ENCODE results near the gene RAB18. TPM values are rescaled to one million over a fixed set of nuclear protein-coding genes. Genes with fewer than 3 reads are reported as not detected.
"Not testable (repeated sequence)": the region's sequence is repeated elsewhere in the genome, so short reads cannot be mapped to it uniquely, and the experiment has no call there.

RAB18 gene
- total RNA-seq, 1 donor from 2014 or later = 107 TPM

DNA sequence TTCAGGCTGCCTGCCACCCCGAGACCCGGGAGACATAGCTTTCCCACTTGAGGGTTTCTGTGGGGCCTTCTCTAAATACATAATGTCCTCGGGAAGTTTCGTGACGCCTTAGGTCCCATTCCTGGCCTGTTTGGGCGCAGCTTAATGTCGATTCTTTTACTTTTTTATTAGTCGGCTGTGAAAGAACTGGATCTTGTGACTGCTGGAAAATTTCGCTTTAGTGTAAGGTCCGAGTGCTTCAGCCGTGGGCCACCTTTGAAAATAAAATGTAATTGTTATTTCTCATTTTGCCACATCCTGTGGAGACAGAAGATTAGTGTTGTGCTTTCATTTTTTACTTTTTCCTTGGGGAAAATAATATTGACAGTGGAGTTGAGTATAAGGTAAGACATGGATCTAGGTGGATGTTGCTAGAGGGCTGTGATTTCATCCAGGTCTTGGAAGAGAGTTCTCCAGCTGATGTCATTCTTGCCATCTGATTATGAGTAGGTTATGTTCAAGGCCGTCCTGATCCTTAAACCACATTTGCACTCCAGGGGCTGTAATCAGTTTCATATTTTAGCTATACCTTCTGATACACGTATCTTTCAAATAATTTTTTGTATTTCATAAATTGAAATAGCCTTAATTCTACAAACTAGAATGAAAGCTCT, 830 bp downstream of the RAB18 start:
- no peak for DNase-seq (ENCODE audit: low spot score)

DNA sequence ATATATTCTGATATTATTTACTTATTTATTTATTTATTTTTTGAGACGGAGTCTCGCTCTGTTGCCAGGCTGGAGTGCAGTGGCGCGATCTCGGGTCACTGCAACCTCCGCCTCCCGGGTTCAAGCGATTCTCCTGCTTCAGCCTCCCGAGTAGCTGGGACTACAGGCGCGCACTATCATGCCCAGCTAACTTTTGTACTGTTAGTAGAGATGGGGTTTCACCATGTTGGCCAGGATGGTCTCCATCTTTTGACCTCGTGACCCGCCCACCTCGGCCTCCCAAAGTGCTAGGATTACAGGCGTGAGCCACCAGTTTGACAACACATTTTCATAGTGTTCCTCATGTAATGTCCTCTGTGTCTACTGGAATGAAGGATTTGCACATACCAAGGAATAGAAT, 1.4 kb downstream of the RAB18 start:
- not testable (repeated sequence) for DNase-seq (ENCODE audit: low spot score)

DNA sequence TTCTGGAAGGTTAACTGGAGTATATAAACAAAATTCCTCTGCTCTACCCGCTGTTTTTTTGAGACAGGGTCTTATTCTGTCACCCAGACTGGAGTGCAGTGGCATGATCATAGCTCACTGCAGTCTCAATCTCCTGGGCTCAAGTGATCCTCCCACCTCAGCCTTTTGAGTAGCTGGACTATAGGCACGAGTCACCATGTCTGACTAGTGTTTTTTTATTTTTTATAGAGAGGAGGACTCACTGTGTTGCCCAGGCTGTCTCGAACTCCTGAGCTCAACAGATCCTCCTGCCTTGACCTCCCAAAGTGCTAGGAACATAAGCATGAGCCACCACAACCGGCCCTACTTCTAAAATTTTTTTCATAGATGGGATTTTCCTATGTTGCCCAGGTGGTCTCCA, 2.2 kb downstream of the RAB18 start:
- DNase-seq (ENCODE audit: low spot score) = no peak

DNA sequence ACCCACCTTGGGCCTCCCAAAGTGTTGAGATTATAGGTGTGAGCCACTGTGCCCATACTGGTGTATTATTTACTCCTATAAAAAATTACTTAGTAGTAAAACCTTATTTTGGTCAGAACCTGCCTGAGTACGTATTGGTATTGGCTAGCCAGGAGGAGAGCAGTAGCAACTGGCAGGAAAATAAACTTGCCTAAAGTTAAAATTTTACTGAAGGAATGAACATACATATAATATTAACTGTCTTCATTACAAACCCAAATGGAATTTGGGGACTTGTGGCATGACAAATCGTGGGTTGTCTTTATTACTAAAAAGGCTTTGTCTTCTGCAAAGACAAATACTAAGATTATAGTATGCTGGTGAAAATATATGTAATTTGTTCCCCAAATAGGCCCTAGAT, 8.4 kb downstream of the RAB18 start:
- DNase-seq (ENCODE audit: low spot score) = no peak

DNA sequence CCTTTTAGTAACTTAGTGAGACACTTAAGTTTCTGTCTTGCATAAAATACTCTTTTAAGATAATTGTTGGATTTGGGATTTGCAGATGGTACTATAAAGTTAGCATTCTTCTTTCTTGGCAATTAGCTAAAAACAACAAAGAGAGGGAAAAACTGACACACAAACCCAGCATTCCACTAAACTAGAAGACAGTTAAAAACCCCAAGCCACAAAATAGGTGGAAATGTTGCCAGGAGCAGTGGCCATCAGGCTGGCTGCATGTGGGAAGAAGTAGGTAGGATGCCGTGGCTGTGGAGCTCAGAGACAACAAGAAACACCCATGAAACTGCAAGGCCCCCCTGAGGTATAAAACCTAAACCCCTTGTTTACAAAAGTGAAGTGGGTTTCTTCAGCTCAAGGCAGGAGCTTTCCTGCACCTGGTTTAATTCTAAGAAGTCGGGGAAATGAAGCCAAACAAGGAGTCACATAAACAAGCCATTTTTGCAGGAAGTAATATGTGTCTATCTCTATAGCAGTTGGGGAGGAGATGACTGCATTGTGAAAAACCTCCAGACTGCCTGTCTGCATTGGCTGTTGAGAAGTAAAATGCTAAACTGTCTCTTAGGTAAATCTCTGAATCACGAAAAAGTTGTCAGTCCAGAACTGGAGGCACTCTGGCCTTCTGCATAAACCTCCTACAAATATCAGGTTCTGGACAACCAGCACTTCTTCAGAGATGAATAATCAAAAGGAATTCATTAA, 9.5 kb downstream of the RAB18 start:
- DNase-seq (ENCODE audit: low spot score) = no peak

DNA sequence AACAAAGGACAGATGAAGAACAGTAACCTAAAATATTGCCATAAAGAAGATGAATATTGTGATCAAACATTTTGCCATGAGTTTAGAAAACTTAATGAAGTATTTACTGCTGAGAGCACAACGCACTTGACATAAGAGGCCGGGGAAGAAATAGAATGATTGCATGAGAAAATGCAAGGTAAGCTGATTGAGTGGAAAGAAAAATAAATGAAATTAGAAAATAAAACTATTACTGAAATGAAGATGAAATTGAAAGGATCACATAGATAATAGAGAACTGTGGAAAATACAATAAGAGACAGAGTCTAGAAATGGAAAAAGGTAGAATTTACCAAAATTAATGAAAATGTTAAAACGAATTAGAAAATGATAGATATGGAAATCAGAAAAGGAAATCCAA, 10.1 kb downstream of the RAB18 start:
- DNase-seq (ENCODE audit: low spot score) = no peak

DNA sequence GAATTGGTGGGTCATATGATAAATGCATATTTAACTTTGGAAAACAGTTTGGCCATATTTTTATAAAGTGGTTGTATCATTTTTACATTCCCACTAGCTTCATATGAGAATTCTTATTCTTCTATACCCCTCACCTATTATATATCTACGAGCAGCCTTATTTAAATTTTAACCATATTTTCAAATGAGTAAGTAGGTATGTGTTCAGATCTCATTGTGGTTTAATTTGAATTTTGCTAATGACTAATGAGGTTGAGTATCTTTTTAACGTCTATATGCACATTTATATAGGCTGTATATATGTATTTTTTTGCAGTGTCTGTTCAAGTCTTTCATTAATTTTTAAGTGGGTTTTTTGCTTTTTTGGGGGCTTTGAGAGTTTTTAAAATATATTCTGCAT, 14.2 kb downstream of the RAB18 start:
- DNase-seq (ENCODE audit: low spot score) = no peak

DNA sequence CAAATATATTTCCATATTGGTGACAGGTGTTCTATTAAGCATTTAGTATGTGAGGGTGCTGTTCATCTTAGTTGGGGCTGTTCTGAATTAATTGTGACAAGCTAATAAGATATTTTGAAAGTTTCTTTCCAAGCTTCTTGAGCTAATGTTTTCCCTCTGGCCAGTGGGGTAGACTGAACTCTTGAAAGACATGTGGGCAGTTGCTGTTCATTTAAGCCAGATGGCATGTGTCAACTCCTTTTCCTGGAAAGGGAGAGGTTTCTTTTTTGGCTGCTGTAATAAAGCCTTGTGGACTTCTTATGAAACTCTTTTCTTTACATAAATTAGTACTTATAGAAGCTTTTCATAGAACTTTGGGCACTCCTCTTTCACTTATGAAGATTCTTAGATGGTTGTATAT, 21.7 kb downstream of the RAB18 start:
- DNase-seq (ENCODE audit: low spot score) = no peak

DNA sequence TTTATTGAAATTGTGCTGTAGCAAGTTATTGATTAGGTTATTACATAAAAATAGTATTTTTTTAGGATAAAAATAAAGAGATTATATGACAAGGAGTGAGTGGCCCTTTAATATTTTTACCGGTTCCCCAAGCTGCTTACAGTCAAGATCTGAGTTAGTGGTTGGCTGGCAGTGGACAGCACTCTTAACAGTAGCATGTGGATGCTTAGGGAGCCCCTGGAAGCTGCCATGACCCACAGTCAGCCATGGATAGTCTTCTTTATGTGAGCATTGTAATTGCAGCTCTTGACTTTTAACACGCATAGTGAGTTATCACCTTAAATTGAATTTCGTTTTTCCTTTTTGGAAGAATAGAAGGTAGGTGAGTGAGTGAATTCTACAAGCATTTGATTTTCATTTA, 22.1 kb downstream of the RAB18 start:
- DNase-seq (ENCODE audit: low spot score) = no peak

DNA sequence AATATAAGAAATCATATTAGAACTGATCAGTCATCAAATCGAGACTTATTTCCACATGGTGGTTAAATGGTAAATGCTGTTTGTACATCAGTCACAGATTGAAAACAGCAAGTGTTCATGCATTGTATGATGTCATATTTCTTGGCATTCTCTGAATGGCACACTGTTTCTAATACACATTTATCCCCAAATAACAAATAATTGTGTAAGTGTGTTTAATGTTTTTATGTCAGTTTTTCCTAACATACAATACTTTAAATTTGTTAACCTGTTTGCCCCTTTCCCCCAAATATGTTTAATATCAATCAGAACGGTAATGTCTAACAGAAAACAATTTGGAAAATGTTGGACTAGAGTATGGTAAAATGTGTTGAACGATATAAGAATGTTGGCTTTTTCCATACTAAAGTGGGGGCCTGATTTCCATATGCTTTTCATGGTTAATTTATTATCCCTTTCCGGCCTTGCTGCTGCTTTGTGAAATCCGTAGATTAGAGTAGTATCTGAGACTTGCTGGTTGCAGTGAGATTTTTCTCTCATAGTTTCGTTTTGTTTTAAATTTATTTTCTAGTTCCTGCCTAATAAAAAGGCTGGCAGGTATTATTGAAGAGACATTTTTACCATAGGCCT, 23.7 kb downstream of the RAB18 start:
- no peak for DNase-seq (ENCODE audit: low spot score)

DNA sequence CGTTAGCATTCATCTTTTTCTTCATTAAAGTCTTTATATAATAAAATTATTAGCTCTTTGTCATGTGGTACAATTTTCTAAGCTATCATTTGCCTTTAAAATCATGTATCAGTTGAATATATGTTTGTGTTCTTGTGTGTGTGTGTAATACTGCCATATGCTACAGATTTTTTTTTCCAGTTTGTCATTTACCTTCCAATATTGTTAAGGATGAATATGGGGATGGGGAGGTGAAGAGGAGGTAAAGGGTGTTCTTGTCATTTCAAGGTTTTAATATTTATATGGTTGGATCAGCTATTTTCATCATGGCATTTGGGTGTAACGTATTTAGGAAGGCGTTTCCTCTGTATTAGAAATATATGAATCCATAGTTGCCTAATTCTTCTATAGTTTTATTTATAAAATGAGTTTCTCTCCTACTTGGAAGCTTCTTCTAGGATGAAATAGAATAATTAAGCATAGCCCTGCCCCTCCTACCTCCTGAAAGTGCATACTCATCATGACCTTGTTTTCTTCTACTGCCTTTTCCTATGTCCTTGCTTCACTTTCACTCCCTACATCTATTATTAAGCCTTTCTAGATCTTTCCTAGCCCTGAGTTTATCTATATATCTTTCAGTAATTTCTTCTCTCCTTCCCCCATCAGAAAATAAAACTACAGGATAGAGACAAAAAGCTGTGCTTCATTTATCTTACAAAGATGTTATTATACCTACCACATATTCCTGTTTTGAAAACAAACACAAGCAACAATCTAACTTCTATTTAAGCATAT, 25.1 kb downstream of the RAB18 start:
- DNase-seq (ENCODE audit: low spot score) = no peak

DNA sequence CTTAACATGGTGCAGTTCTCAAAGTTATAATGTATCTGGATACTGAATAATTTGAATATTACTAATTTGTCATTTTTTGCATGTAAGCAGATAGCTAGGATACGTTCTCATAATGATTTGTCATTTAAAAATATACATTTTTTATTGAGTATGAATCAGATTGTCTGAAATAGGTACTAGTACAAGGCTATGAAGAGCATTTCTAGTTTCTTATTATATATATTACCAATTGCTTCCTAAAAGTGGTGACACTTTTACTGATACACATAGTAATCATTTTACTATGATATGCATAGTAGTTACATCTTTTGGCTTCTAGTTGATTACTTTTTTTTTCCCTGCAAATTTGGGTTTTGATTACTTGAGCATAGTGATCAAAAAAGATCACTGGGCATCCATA, 26.4 kb downstream of the RAB18 start:
- DNase-seq (ENCODE audit: low spot score) = no peak

DNA sequence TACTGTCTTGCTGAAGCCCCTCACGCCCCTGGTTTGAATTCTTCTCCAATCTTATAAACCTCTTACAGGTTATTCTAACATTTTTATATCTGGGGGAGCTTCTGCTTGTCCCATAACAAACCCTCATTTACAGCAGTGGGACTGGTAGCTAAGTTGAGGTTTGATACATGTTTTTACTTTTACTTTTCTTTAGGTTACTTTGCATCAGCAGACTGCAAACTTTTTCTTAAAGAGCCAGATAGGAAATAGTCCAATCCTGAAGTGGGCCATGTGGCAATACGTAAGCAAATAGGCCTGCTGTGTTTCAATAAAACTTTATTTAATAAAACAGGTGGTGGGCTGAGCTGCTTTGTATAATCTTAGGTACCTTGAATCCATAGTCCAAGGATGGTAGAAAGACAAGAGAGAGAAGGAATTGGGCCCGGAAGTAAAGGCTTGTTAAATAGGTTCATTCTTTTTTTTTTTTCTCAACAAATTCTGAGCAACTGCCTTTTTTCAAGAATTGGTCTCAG, 27.3 kb downstream of the RAB18 start:
- no peak for DNase-seq (ENCODE audit: low spot score)

DNA sequence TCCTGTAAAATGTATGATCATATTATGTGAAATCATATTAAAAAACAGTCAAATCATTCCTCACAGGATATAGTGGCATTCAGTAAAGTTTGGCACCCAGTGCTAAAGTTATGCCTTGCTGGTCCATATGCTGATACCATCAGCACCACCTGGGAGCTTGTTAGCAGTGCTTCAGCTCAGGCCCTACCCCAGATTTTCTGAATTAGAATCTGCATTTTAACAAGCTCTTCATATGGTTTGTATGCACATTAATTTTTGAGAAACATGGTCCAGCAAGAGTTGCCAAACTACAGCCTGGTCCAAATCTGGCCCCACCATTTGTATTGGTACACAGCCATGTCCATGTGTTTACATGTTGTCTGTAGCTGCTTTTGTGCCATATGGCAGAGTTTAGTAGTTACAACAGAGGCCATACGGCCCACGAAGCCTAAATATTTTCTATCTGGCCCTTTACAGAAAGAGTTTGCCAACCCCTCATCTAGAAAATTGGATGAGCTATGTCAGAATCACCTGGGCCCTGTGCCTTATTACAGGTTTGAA, 30.1 kb downstream of the RAB18 start:
- DNase-seq (ENCODE audit: low spot score) = no peak

DNA sequence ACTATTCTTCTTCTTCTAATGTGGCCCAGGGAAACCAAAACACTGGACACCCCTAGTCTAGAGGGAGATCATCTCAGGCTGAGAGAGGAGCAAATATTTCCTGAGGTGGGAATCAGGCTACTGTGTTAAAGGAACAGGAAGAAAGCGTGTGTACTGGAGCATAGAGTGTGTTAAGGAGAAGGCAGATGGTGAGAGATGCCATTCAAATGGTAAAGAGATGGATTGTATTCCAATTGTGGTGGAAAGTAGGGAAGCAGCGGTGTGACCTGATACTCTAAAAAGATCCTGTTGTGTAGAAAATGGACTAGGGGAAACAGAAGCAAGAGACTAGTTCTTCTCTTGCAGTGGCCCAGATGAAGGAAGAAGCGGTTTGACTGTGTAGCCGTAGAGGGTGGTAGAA, 31.2 kb downstream of the RAB18 start:
- no peak for DNase-seq (ENCODE audit: low spot score)

DNA sequence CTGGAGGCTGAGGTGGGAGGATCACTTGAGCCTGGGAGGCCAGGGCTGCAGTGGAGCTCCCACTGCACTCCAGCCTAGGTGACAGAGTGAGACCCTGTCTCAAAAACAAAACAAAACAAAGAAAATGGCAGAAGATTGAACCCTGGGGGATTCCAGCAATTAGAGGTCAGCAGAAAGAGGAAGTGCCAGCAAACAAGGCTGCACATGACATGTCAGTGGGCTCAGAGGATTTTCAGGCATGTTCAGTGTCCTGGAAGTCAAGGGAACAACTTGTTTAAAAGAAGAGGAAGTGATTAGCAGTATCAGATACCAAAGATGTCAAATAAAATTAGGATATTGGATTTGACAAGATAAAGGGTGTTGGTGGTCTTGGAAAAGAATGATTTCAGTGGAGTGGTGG, 32.3 kb downstream of the RAB18 start:
- no peak for DNase-seq (ENCODE audit: low spot score)

DNA sequence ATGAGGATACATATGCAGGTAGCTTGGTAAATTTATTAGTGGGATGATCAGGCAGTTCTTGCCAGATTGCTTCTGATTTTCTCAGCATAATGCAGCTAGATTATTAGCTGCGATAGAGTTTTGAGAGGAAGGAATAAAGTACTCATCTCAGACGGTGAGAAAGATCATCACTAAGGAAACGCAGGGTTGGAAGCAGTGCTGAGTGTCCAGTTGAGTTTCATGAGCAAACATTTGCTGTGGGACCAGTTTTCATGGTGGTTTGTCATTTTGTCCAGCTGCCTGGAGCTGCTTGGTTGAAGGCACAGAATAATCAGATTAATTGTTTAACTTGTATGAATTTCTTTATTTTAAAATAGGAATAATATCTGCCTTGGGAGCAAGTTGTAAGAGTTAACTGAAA, 33.1 kb downstream of the RAB18 start:
- DNase-seq (ENCODE audit: low spot score) = no peak

DNA sequence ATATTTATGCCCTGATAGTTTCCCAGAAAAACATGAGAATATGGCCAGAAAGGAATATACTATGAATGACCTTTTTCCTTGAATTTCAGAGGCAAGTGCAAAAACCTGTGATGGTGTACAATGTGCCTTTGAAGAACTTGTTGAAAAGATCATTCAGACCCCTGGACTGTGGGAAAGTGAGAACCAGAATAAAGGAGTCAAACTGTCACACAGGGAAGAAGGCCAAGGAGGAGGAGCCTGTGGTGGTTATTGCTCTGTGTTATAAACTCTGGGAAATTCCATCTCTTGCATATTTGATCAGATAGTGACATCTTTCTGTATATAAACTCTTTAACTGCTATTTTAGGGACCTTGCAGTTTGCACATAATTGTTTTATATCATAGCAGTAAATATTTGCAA, 33.7 kb downstream of the RAB18 start:
- DNase-seq (ENCODE audit: low spot score) = no peak

DNA sequence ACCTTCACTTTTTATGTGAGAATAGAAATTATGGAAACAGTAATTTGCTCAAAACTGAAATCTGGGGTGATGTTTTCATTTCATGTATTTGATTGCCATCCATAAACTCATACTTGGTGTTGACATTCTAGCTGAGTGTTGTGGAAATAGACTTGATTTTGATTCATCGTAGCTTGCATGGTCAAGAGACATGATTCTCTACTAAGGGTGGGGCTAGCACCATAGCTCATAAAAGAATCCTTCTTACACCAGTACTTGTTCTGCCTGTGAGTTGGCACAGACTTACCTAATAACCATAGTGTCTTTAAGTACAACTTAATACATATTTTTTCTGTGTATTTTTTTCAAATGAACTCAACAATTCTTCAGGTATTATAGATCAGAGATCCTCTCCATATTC, 36.6 kb downstream of the RAB18 start:
- no peak for DNase-seq (ENCODE audit: low spot score)

DNA sequence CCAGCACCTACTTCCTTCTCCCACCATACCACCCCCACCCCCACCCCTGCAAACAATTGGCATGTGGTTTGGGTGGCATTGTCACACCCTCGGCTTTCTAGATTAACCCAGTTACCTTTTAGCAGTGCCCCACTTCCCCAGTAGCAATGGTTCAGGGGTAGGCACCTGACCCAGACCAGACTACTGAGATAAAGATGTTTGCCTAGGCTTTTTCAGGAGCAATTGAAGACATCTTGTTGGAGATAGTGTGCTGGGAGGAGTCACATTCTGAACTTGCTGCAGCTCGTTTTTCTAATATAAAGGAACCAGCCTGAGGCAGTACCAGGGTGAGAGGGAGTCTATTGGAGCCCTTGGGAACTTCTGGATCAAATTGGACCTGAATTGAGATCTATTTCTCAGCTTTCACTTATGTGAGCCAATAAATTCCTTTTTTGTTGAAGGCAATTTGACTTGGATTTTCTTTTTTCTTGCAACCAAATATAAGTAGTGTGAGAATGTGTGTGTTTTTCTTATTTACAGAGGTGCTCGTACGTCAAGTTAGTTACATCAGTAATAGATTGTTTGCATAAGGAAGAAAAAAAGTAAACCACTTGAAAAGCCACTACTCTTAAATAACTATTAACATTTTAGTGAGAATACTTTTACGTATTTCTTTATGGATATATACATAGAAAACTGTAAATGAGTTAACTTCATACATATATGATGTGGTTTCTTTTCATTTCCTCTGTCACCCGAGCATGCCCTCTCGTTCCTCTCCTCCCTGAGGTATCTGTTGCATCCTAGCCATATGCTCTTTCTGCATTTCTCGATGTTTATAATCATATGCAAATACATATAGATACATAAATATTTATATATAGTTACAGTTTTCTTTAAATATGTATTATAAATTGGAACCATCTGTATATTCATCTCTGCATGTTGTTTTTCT, 38.0 kb downstream of the RAB18 start:
- no peak for DNase-seq (ENCODE audit: low spot score)

All from mesenteric fat pad (tissue), 1 donor.